Measurements from ENCODE around the gene CRIM1.

Gene CRIM1

GRCh38 chr2:36596397-36596796 lies 240.8 kb downstream of the CRIM1 start:
- DNase-seq = no peak

GRCh38 chr2:36597003-36597531 lies 241.5 kb downstream of the CRIM1 start:
- DNase-seq = no peak

GRCh38 chr2:36597532-36598377 lies 242.2 kb downstream of the CRIM1 start, which contains the start of gene FEZ2:
FEZ2 (minus strand) TSS chr2:36598168; CDS start chr2:36598142, 26 bp downstream.
- peak; percentile 41 for DNase-seq
